NT2/D1 (cell line): Measurements from ENCODE around the gene CEBPE.

Experiments
- SUZ12 ChIP-seq: IDR thresholded peaks from 2 replicates; pipeline ENCODE4 v1.6.1; 2011; ENCODE audit not compliant: insufficient read length, insufficient read depth; ENCODE audit errors: extremely low read depth
- YY1 ChIP-seq: IDR thresholded peaks from 2 replicates; pipeline ENCODE4 v1.6.1; 2011; ENCODE audit not compliant: insufficient read length, insufficient read depth
- ZNF274 ChIP-seq: IDR thresholded peaks from 2 replicates; pipeline ENCODE4 v1.6.1; 2011; ENCODE audit warnings: mild to moderate bottlenecking, low read depth, low read length

- TF ChIP-seq YY1 (no peak), ZNF274 (no peak), SUZ12 (no peak)
These were observed 10.8 kb upstream of the CEBPE start for GRCh38 chr14:23129759-23130316.
